ENCODE measurements around the gene TNNT3. TPM values are rescaled to one million over a fixed set of nuclear protein-coding genes. Genes with fewer than 3 reads are reported as not detected.

Gene TNNT3
- total RNA-seq, 2 donors from 2014 or later: 17.9 to 45.3 TPM

Small RNA genes within 50 kb of the gene (microRNA-seq; reads per million reads assigned to microRNA genes)
- 0 reads per million in 2 donors for gene MIR7847 (ENCODE audit: borderline microRNAs expressed in 2 of 2)

Other genes starting within 250 kb of the TNNT3 start
- gene KRTAP5-6, start 222.5 kb upstream of the TNNT3 start, total RNA-seq: not detected
- gene IFITM10, start 169.1 kb upstream of the TNNT3 start, total RNA-seq: 1 to 10 TPM; 1.4 to 2.4 TPM
- 100 to 1,000 TPM; 351 to 519 TPM for gene CTSD, start 155.8 kb upstream of the TNNT3 start, total RNA-seq
- gene SYT8, start 84.7 kb upstream of the TNNT3 start, total RNA-seq: not detected
- gene TNNI2, start 80.7 kb upstream of the TNNT3 start, total RNA-seq: 1 to 10 TPM; 1.0 to 1.3 TPM
- 100 to 1,000 TPM in 1 of 2 donors, 10 to 100 TPM in 1; 39.1 to 122 TPM for gene LSP1, start 66.6 kb upstream of the TNNT3 start, total RNA-seq
- gene PRR33, start 27.8 kb upstream of the TNNT3 start, total RNA-seq: under 1 TPM in 1 of 2 donors, not detected in 1; 0.14 TPM
- gene MRPL23, start 27.6 kb downstream of the TNNT3 start, total RNA-seq: 10 to 100 TPM; 22.7 to 23.8 TPM
- 1,000 to 10,000 TPM in 1 of 2 donors, 100 to 1,000 TPM in 1; 430 to 1,696 TPM for gene H19, start 78.1 kb downstream of the TNNT3 start, total RNA-seq
- gene IGF2, start 219.7 kb downstream of the TNNT3 start, total RNA-seq: 100 to 1,000 TPM; 161 to 323 TPM
- gene INS, start 241.5 kb downstream of the TNNT3 start, total RNA-seq: not detected

Measured in posterior vena cava (tissue), 2 donors.